GM18499 (cell line): ENCODE results near the gene ZYX.
"Not testable (repeated sequence)": the region's sequence is repeated elsewhere in the genome, so short reads cannot be mapped to it uniquely, and the experiment has no call there.

Experiments
- ATAC-seq: cut with Tn5 transposase; IDR thresholded peaks from one replicate; pipeline ENCODE4 v1.9.1; 2021; ENCODE audit warnings: moderate number of reproducible peaks; ENCODE audit not compliant: insufficient read depth, unreplicated experiment

The ZYX gene

GRCh38 chr7:143383642-143383957 is 2.5 kb downstream of the ZYX start:
- no peak for ATAC-seq

GRCh38 chr7:143384148-143384547 is 3.0 kb downstream of the ZYX start:
- no peak for ATAC-seq

GRCh38 chr7:143384661-143385631 is 3.8 kb downstream of the ZYX start:
- ATAC-seq, result no peak

- no peak for ATAC-seq
Measured at GRCh38 chr7:143385891-143386781, 5.0 kb downstream of the ZYX start.

- no peak for ATAC-seq
Measured at GRCh38 chr7:143387156-143387975, 6.2 kb downstream of the ZYX start.

- no peak for ATAC-seq
Measured at GRCh38 chr7:143388051-143388450, 6.9 kb downstream of the ZYX start.

GRCh38 chr7:143388491-143389101 is 7.5 kb downstream of the ZYX start:
- no peak for ATAC-seq

GRCh38 chr7:143389316-143390103 is 8.4 kb downstream of the ZYX start:
- no peak for ATAC-seq

- no peak for ATAC-seq
Measured at GRCh38 chr7:143390104-143390772, 9.1 kb downstream of the ZYX start.

GRCh38 chr7:143390773-143391317 is 9.7 kb downstream of the ZYX start:
- no peak for ATAC-seq

GRCh38 chr7:143391462-143392404 is 10.6 kb downstream of the ZYX start:
- no peak for ATAC-seq

GRCh38 chr7:143392427-143392826 is 11.3 kb downstream of the ZYX start:
- ATAC-seq, result not testable (repeated sequence)

GRCh38 chr7:143392875-143393266 is 11.7 kb downstream of the ZYX start:
- ATAC-seq, result no peak

GRCh38 chr7:143393267-143394041 is 12.3 kb downstream of the ZYX start:
- no peak for ATAC-seq

GRCh38 chr7:143394068-143394467 is 12.9 kb downstream of the ZYX start:
- no peak for ATAC-seq

- no peak for ATAC-seq
Measured at GRCh38 chr7:143394777-143395176, 13.6 kb downstream of the ZYX start.
